Measurements from ENCODE around the gene AVPR2.

Gene AVPR2

DNA sequence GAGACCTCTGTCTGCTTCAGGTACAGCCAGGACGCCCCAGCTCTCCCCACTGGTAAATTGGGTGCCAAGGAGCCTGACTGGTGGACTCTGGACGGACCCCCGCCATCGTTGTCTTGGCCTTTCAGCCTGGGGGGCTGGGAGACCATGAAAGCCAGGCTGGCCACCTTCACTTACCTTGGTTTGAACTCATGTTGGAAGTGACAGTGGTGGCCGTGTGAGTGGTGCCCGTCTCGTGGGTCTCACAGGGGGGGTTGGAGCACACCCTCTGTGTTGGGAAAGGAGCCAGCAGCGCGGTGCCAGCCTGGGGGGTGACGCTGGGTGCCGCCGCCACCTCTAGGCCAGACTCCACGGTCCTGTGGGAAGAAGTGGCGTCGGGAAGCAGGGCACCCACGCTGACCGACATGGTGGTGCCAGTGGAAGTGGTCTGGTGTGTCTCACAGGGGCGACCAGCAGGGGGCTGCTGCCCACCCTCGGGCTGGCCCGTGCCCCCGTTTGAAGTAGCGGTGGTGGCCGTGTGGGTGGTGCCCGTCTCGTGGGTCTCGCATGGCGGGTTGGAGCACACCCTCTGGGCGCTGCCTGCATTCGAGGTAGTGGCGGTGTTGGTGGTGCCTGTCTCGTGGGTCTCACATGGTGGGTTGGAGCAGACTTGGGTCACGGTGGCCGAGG, 49.6 kb downstream of the AVPR2 start:
- DNase-seq: no peak

DNA sequence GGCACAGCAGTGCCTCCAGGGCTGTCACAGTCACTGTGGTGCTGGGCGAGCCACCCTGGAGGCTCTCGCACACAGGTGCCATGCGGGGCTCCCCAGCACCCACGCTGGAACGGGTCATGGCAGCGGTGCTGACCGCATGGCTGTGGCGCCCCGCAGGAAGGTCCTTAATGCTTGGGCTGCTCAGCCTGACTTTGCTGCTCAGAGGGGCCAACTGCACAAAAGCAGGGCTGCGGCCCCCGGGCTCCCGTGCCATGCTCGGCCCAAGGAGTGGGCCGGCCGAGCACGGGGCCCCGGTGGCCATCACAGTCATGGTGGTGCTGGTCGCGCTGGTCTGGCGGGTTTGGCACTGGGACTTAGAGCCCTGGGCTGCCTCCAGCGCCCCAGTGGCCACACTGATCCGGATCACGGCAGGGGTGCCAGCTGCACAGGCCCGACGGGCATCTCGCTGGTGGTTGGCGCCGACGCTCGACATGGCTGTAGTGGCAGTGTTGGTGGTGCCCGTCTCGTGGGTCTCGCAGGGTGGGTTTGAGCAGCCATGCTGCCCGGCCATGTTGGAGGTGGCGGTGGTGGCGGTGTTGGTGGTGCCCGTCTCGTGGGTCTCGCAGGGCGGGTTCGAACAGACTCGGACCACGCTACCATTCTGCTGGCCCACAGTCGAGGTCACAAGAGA, 50.2 kb downstream of the AVPR2 start:
- DNase-seq: no peak

DNA sequence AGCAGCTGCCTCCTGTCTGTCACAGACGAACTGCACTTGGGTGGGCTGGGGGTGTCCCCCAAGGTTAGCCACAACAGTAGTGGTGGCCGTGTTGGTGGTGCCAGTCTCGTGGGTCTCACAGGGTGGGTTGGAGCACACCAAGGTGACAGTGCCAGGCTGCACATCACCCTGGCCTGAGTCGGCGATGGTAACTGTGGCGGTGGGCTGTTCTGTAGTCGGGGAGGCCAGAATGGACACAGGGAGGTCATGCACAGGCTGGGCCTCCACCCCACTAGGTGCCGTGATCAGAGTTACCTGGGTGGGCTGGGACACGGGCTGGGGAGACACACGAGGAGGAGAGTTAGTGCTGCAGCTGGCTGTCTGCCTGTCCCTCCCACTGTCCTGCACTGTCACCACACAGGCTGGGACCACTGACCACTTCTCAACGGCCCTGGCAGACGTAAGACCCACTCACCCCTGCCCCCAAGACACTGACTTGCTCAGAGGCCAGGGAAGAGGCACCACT, 50.8 kb downstream of the AVPR2 start:
- DNase-seq: no peak

DNA sequence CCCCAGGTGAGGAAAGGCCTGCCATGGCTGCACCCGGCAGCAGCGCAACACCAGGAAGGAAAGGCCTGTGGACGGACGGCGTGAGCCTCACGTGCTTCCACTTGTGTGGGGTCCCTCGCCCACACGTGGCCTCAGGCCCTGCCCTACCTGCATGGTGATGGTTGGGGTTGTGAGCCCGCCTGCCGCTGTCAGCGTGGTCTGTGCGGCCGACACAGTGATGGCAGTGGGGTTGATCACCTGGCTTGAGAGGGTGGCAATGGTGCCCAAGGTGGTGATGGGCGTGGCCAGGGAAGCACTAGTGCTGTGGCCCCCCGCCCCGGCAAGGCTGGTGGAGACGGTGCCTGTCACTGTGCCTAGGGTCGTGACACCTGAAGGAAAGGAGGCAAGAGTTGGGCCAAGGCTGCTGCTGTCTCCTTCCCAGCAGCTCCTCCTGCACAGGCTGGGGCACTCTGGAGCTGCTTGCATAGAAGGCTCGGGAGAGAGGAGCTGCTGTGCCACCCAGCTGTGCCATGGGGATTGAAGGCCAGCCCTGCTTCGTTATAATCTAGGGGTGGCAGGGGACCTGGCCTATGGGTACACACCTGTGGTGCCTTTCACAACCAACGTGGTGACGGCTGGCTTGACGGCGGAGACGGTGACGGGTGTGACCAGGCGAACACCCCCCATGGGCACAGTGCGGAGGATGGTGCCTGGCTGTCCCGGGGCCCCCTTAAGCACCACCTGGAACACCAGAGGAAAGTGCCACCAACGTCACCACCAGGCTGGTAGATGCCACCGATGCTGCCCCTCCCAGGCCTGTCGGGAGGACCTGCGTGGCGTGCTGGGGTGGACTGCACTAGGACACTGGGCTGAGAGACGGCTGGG, 51.8 kb downstream of the AVPR2 start:
- no peak for DNase-seq
